Activated naive CD8-positive, alpha-beta T cell treated with anti-CD3 and anti-CD28 coated beads, Interleukin-2, amount 50 U/mL, for 24 hours (primary cell): ENCODE data around the gene SETD4.
"Not testable (repeated sequence)": the region's sequence is repeated elsewhere in the genome, so short reads cannot be mapped to it uniquely, and the experiment has no call there.

Experiments used
- ATAC-seq: fragments of 150-1000 bp; cut with Tn5 transposase; one replicate; pipeline ENCODE4 v1.10.0; 2021
- DNase-seq: peaks from one replicate; pipeline ENCODE4 v3.0.0; 2021
- H3K27ac Mint-ChIP-seq: one replicate; pipeline ENCODE4 v1.8.0; 2021; ENCODE audit warnings: mild to moderate bottlenecking, mixed read lengths
- H3K27me3 Mint-ChIP-seq: one replicate; pipeline ENCODE4 v1.8.0; 2021; ENCODE audit warnings: mixed read lengths
- H3K36me3 Mint-ChIP-seq: one replicate; pipeline ENCODE4 v1.8.0; 2021; ENCODE audit warnings: low read depth, mixed read lengths
- H3K4me1 Mint-ChIP-seq: one replicate; pipeline ENCODE4 v1.8.0; 2021; ENCODE audit warnings: mixed read lengths
- H3K4me3 Mint-ChIP-seq: one replicate; pipeline ENCODE4 v1.8.0; 2021; ENCODE audit warnings: mild to moderate bottlenecking, moderate library complexity, mixed read lengths
- H3K9me3 Mint-ChIP-seq: one replicate; pipeline ENCODE4 v1.8.0; 2021; ENCODE audit warnings: mixed read lengths

SETD4 gene

GRCh38 chr21:36060159-36060921, at the start of gene SETD4:
Gene SETD4, minus strand, starts transcription at chr21:36060526. Its CDS starts 1,638 bp downstream, at chr21:36058888.
- H3K27me3 Mint-ChIP-seq, result no peaks in the 10 kb centered on the region

GRCh38 chr21:36109868-36110267, 49.5 kb upstream of the SETD4 start:
- Mint-ChIP-seq H3K4me1 (peaks cover 28% of the 10 kb centered on the region), H3K27ac (no peak overlapping the region)

More at GRCh38 chr21:36060159-36060921, at the start of gene SETD4:
- Mint-ChIP-seq H3K9me3 (no peaks in the 10 kb centered on the region), H3K4me1 (peaks cover 29% of the 10 kb centered on the region), H3K27ac (peak within 1 kb of the TSS; percentile 95), H3K4me3 (peak within 1 kb of the TSS; percentile 92), H3K36me3 (peaks cover 35% of the 10 kb centered on the region)
- peak; percentile 96 for DNase-seq
- peak; percentile 93 for ATAC-seq

GRCh38 chr21:36105327-36105842, 45.1 kb upstream of the SETD4 start:
- Mint-ChIP-seq H3K4me1 (peaks cover 12% of the 10 kb centered on the region), H3K27ac (no peak overlapping the region), H3K36me3 (no peaks in the 10 kb centered on the region), H3K27me3 (peaks cover 24% of the 10 kb centered on the region), H3K9me3 (no peaks in the 10 kb centered on the region), H3K4me3 (peak overlapping the region; percentile 67)
- no peak for ATAC-seq
- no peak for DNase-seq

More at GRCh38 chr21:36109868-36110267, 49.5 kb upstream of the SETD4 start:
- no peak for ATAC-seq
- peaks cover 18% of the 10 kb centered on the region for H3K27me3 Mint-ChIP-seq
- DNase-seq, result no peak
- no peak overlapping the region for H3K4me3 Mint-ChIP-seq
- H3K9me3 Mint-ChIP-seq, result no peaks in the 10 kb centered on the region
- H3K36me3 Mint-ChIP-seq, result no peaks in the 10 kb centered on the region

DNA sequence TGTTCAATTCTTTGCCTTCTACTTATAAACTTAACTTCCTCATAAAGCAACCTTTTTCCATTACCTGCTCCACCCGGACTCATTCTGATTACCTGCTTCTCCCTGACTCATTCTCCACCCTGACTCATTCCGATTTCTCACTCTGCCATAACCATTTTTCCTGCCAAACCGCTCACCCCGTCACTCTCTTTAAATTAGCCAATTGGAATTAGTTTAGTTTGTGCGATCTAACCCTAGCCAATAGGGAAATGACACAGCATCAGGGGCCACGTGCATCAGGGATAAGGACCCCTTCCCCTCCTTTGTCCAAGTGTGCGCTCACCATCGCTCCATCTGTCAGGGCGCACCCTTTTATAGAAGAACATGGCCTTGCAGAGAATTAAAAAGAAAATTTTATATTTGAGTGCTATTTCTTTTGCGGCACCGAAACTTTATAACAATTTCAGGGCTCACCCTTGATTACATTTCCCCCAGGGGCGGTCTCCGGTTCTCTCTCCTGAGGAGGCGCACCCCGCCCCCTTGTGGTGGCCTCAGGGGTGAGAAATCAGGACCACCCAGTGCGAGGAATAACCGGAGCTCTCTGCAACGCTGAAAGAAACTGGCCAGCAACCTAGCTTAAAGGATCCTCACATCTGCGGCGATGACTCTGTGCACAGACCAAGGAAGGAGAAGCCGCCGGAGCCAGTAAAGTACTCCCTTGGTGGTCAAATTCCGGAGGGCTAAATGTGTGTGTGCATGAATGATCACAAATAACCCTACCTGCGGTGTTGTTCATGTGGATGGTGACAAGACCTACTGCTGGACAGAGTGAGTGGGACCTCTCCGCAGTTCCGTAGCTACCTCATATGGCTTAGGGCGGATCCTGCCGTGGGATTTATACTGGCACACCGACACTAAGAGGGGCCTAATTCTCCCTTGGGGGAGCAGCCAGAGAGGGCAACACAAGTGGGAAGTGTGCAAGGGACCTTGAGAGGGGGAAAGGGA, 44.3 kb upstream of the SETD4 start:
- peak overlapping the region; percentile 36 for H3K27ac Mint-ChIP-seq
- ATAC-seq, result peak; percentile 84
- peaks cover 24% of the 10 kb centered on the region for H3K27me3 Mint-ChIP-seq
- DNase-seq, result peak; percentile 70
- H3K9me3 Mint-ChIP-seq, result no peaks in the 10 kb centered on the region
- H3K4me1 Mint-ChIP-seq, result peaks cover 12% of the 10 kb centered on the region
- H3K4me3 Mint-ChIP-seq, result peak overlapping the region; percentile 67
- H3K36me3 Mint-ChIP-seq, result no peaks in the 10 kb centered on the region

DNA sequence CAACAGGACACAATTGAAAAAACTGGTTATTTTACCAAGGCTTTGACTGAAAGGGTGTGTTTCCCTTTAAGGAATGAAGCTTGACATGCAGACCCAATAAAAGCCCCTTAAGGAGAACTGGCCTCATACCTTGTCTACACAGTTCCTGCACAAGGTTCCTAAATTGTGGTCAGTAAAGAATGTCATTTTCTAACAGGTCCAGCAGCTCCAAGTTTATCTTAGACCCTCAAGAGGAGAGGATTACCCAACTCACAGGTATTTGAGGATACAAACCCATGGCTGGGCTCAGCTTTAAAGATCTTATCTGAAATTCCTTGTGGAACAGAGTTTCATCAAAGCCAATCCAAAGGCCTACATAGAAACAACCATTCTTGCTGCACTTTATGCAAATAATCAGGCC, 43.1 kb upstream of the SETD4 start:
- Mint-ChIP-seq H3K4me3 (no peak overlapping the region), H3K27ac (no peak overlapping the region), H3K36me3 (no peaks in the 10 kb centered on the region), H3K4me1 (peaks cover 13% of the 10 kb centered on the region), H3K27me3 (peaks cover 24% of the 10 kb centered on the region), H3K9me3 (no peaks in the 10 kb centered on the region)
- DNase-seq (no peak), ATAC-seq (no peak)

- Mint-ChIP-seq H3K9me3 (no peaks in the 10 kb centered on the region), H3K4me1 (peaks cover 27% of the 10 kb centered on the region), H3K27me3 (peaks cover 17% of the 10 kb centered on the region), H3K27ac (no peak overlapping the region), H3K36me3 (no peaks in the 10 kb centered on the region), H3K4me3 (no peak overlapping the region)
- no peak for DNase-seq
- no peak for ATAC-seq
Measured at GRCh38 chr21:36100971-36101641, 40.8 kb upstream of the SETD4 start.

DNA sequence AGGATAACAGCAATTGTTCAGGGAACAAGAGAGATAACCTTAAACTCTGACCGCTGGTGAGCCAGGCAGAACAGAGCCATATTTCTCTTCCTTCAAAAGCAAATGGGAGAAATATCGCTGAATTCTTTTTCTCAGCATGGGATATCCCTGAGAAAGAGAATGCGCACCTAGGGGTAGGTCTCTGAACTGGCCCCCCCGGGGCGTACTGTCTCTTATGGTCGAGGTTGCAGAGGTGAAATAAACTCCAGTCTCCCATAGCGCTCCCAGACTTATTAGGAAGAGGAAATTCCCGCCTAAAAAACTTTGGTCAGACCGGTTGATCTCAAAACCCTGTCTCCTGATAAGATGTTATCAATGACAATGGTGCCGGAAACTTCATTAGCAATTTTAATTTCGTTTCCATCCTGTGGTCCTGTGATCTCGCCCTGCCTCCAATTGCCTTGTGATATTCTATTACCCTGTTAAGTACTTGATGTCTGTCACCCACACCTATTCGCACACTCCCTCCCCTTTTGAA, 39.4 kb upstream of the SETD4 start:
- H3K4me3 Mint-ChIP-seq, ATAC-seq: not testable (repeated sequence)
- H3K4me1 Mint-ChIP-seq, result peaks cover 24% of the 10 kb centered on the region

GRCh38 chr21:36099000-36099399, 38.7 kb upstream of the SETD4 start:
- no peak overlapping the region for H3K27ac Mint-ChIP-seq
- no peak overlapping the region for H3K4me3 Mint-ChIP-seq
- peaks cover 16% of the 10 kb centered on the region for H3K4me1 Mint-ChIP-seq
- H3K27me3 Mint-ChIP-seq, result no peaks in the 10 kb centered on the region
- ATAC-seq, result no peak
- DNase-seq, result no peak
- H3K9me3 Mint-ChIP-seq, result peaks cover 4% of the 10 kb centered on the region
- H3K36me3 Mint-ChIP-seq, result no peaks in the 10 kb centered on the region

More for the DNA sequence above, 39.4 kb upstream of the SETD4 start:
- DNase-seq, H3K27me3 Mint-ChIP-seq, H3K36me3 Mint-ChIP-seq, H3K9me3 Mint-ChIP-seq, H3K27ac Mint-ChIP-seq: not testable (repeated sequence)

GRCh38 chr21:36098182-36098532, 37.8 kb upstream of the SETD4 start:
- Mint-ChIP-seq H3K4me3 (no peak overlapping the region), H3K27ac (no peak overlapping the region), H3K9me3 (peaks cover 12% of the 10 kb centered on the region), H3K27me3 (peaks cover 2% of the 10 kb centered on the region), H3K4me1 (peaks cover 15% of the 10 kb centered on the region), H3K36me3 (peaks cover 6% of the 10 kb centered on the region)
- no peak for ATAC-seq
- DNase-seq, result no peak

- H3K4me3 Mint-ChIP-seq, result no peak overlapping the region
- peaks cover 12% of the 10 kb centered on the region for H3K9me3 Mint-ChIP-seq
- peaks cover 5% of the 10 kb centered on the region for H3K27me3 Mint-ChIP-seq
- no peak overlapping the region for H3K27ac Mint-ChIP-seq
- peaks cover 15% of the 10 kb centered on the region for H3K4me1 Mint-ChIP-seq
- ATAC-seq, result peak; percentile 81
- DNase-seq, result no peak
- H3K36me3 Mint-ChIP-seq, result peaks cover 6% of the 10 kb centered on the region
Measured at GRCh38 chr21:36097427-36098181, 37.3 kb upstream of the SETD4 start.

DNA sequence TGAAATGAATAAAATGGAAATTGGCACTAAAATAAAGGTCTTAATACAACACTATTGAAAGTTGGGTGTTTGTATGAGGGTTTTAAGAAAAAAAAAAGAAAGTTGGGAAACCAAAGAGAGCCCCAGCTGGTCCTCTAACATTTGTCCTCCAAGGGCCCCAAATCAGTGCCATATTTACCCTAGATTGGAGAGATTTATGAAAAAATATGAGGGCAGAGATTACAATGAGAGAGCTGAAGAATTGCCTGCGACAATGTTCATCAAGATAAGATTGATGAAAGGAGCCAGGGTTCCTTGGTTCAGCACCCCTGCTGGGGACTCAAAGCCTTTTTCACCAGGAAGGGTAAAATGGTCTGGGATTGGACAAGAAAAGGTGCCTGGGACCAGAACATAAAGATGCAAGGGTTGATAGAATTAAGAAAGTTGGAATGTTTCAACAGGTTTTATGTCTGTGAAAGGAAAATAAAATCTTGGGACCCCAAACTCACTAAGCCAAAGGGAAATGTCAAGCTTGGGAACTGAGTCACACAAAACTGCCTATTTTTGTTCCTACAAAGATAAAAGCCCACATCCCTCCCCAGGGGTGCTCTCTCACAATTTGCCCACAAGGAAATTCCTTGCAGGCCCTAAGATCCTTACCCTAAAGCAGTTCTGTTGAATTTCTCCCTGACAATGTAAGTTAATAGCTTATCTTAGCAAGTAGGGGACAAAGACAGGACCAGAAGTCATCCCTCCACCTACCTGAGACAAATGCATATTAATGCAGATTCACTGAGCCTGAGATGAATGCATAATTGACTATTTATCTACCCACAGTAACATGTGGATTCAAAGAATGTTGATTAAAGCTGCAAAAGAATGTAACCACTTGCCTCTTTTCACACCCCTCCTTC, 36.3 kb upstream of the SETD4 start:
- DNase-seq (no peak), ATAC-seq (no peak)
- H3K27ac Mint-ChIP-seq, result no peak overlapping the region
- peaks cover 15% of the 10 kb centered on the region for H3K4me1 Mint-ChIP-seq
- peaks cover 6% of the 10 kb centered on the region for H3K36me3 Mint-ChIP-seq
- H3K4me3 Mint-ChIP-seq, result no peak overlapping the region
- H3K9me3 Mint-ChIP-seq, result peaks cover 12% of the 10 kb centered on the region
- H3K27me3 Mint-ChIP-seq, result peaks cover 5% of the 10 kb centered on the region

DNA sequence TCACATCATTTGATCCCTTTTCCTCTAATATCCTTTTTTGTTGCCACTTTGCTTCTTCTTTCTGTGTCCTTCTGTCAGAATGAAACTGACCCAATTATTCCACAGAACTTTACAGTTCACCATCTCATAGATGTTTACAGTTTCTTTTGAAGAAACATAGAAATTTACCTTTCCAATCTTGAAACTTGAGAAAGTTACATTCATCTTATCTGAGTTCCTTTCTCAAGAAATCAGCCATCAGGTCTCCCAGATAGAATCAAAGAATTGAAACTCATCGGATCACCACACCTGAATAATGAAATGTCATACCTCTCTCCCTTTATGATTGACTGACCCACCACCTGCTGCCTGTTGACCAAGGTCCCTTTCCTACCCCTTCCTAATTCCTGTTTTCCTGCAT, 33.2 kb upstream of the SETD4 start:
- no peak for ATAC-seq
- no peak overlapping the region for H3K4me3 Mint-ChIP-seq
- no peak for DNase-seq
- H3K9me3 Mint-ChIP-seq, result peaks cover 12% of the 10 kb centered on the region
- peaks cover 5% of the 10 kb centered on the region for H3K27me3 Mint-ChIP-seq
- peaks cover 15% of the 10 kb centered on the region for H3K4me1 Mint-ChIP-seq
- peaks cover 6% of the 10 kb centered on the region for H3K36me3 Mint-ChIP-seq
- no peak overlapping the region for H3K27ac Mint-ChIP-seq

DNA sequence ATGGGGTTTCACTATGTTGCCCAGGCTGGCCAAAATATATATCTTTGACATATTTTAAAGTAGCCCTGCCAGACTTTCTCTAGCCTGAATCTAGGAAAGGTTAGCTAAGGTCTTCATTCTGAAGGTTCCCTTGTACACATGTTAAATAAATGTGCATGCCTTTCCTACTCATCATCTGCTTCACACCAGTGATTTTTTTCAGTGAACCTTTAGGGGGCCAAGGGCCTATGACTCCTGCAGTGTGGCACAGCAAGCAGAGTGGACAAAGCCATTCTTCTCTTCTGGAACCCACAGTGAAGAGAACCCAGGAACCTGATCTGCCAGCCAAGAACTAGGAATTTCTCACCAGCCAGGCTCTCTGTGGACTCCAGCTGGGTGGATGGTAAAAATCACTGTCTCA, 32.4 kb upstream of the SETD4 start:
- DNase-seq, result no peak
- peaks cover 12% of the 10 kb centered on the region for H3K9me3 Mint-ChIP-seq
- peaks cover 5% of the 10 kb centered on the region for H3K27me3 Mint-ChIP-seq
- ATAC-seq, result no peak
- peaks cover 7% of the 10 kb centered on the region for H3K4me1 Mint-ChIP-seq
- H3K27ac Mint-ChIP-seq, result no peak overlapping the region
- no peak overlapping the region for H3K4me3 Mint-ChIP-seq
- peaks cover 6% of the 10 kb centered on the region for H3K36me3 Mint-ChIP-seq
